ENCODE results near the gene PLEKHF1. TPM values are rescaled to one million over a fixed set of nuclear protein-coding genes. Genes with fewer than 3 reads are reported as not detected.

Gene PLEKHF1
- total and polyA plus RNA-seq, 2 of the 8 experiments (the other 6 are each of a cell fraction or from before 2014, with no cell fraction given): 11.1 to 18.4 TPM

Other genes with a start within 250 kb of the PLEKHF1 start
- gene VSTM2B, start 139.5 kb upstream of the PLEKHF1 start, total RNA-seq (2021; fragmentation: NEBNext Ultra II Directional; extraction: Animal tissue kit (Norgen Biotek cat#: 25700)): 1.2 and 1.5 TPM in 2 replicates
- gene VSTM2B, start 139.5 kb upstream of the PLEKHF1 start, polyA plus RNA-seq (2011; rRNA removed): 0.82 and 1.6 TPM in 2 replicates
- 38.0 and 41.5 TPM in 2 replicates for gene POP4, start 59.2 kb upstream of the PLEKHF1 start, total RNA-seq (2021; fragmentation: NEBNext Ultra II Directional; extraction: Animal tissue kit (Norgen Biotek cat#: 25700))
- 22.8 and 29.1 TPM in 2 replicates for gene POP4, start 59.2 kb upstream of the PLEKHF1 start, polyA plus RNA-seq (2011; rRNA removed)
- 11.9 and 14.5 TPM in 2 replicates for gene C19orf12, start 49.8 kb downstream of the PLEKHF1 start, total RNA-seq (2021; fragmentation: NEBNext Ultra II Directional; extraction: Animal tissue kit (Norgen Biotek cat#: 25700))
- 10.7 and 14.6 TPM in 2 replicates for gene C19orf12, start 49.8 kb downstream of the PLEKHF1 start, polyA plus RNA-seq (2011; rRNA removed)
- 41.2 and 43.2 TPM in 2 replicates for gene CCNE1, start 146.5 kb downstream of the PLEKHF1 start, total RNA-seq (2021; fragmentation: NEBNext Ultra II Directional; extraction: Animal tissue kit (Norgen Biotek cat#: 25700))
- 31.8 and 44.6 TPM in 2 replicates for gene CCNE1, start 146.5 kb downstream of the PLEKHF1 start, polyA plus RNA-seq (2011; rRNA removed)

Measured in H1 (cell line).